GM12872 (cell line): ENCODE measurements around the gene SNX1.

Experiments used
- TF ChIP-seq, protein P1 (sequence below): IDR thresholded peaks from 3 replicates; pipeline ENCODE4 v1.5.1; 2011; ENCODE audit warnings: low read depth, mild to moderate bottlenecking, low read length, moderate library complexity; ENCODE audit not compliant: insufficient read depth

Gene SNX1

DNA sequence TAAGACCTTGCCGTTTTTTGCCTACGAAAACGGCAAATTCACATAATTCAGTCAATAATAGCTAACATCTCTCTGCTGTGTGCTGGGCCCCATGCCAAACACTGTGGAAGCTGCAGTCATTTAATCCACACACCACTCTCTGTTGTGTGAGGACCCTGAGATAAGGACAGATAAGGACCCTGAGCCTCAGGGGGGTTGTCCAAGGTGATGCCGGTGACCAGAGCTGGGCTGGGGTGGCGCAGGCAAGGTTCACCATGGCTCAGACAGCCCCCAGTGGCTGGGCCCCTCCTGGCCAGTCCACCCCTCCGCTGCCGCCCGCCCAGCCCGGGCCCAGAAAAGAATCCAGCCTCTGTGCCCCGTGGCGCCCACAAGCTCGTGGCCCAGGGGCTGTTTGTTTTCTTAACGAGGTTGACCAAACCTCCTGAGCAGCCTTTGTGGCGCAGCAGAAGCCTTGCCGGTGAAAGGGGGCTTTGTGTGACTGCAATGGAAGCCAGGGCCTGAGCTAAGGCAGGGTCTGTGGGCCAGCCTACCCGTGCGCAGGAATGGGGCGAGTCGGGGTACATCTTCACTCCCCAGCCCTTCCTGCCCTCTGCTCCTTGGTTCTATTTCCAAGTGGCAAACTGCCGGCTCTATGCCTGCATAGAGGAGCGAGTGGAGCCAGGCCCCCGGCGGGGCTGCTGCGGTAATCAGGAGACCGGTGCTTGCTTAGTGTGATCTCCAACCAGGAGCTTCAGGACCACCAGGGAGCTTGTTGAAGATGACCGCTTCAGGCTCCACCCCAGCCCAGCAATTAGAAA is 51.3 kb downstream of the SNX1 start:
- TF ChIP-seq, protein P1, sequence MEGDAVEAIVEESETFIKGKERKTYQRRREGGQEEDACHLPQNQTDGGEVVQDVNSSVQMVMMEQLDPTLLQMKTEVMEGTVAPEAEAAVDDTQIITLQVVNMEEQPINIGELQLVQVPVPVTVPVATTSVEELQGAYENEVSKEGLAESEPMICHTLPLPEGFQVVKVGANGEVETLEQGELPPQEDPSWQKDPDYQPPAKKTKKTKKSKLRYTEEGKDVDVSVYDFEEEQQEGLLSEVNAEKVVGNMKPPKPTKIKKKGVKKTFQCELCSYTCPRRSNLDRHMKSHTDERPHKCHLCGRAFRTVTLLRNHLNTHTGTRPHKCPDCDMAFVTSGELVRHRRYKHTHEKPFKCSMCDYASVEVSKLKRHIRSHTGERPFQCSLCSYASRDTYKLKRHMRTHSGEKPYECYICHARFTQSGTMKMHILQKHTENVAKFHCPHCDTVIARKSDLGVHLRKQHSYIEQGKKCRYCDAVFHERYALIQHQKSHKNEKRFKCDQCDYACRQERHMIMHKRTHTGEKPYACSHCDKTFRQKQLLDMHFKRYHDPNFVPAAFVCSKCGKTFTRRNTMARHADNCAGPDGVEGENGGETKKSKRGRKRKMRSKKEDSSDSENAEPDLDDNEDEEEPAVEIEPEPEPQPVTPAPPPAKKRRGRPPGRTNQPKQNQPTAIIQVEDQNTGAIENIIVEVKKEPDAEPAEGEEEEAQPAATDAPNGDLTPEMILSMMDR: no peak

DNA sequence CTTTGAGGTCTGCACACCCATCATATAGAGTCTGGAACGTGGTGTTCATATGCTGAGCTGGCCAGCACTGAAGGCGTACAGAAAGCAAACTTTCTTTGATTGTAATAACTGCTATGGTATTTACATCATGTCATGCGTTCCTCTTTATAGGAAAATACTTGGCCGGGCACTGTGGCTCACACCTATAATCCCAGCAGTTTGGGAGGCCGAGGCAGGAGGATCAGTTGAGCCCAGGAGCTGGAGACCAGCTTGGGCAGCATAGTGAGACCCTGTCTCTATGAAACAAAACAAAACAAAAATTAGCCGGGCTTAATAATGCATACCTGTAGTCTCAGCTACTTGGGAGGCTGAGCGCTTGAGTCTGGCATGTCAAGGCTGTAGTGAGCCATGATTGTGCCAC is 52.4 kb downstream of the SNX1 start:
- TF ChIP-seq, protein P1: no peak

DNA sequence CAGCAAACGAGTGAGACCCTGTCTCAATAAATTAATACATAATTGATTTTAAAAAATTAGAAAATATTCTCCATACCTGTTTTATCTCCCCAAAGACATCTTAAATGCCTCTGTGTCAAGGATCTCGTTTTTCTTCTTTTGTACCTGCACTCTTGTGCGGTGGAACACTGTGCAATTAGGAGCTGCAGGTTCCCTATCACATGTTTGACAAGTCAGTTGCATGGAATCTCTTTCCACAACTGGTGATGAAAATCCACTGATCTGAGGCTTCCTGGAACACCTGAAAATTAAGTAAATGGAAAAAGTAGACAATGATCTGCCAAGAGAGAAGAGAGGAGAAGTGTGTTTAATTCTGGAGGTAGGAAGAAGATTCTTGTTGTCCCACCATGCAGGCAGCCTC is 52.8 kb downstream of the SNX1 start:
- TF ChIP-seq, protein P1: no peak

DNA sequence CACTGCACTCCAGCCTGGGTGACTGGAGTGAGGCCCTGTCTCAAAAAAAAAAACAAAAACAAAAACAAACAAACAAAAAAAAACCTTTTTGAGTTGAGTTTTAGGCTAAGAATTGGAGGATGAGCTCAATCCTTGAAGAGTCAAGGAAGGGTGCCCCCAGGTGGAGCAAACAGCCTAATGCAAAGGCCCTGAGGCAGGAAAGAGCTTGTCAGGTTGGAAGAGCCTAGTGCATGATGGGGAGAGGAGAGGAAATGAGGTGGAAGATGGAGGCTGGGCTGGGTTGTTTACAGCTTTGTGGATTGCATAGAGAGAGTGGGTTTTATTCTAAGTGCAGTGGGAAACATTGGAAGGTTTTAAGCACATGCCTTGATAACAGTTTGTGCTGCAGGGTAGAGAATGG is 53.6 kb downstream of the SNX1 start:
- TF ChIP-seq, protein P1: peak; percentile 50

DNA sequence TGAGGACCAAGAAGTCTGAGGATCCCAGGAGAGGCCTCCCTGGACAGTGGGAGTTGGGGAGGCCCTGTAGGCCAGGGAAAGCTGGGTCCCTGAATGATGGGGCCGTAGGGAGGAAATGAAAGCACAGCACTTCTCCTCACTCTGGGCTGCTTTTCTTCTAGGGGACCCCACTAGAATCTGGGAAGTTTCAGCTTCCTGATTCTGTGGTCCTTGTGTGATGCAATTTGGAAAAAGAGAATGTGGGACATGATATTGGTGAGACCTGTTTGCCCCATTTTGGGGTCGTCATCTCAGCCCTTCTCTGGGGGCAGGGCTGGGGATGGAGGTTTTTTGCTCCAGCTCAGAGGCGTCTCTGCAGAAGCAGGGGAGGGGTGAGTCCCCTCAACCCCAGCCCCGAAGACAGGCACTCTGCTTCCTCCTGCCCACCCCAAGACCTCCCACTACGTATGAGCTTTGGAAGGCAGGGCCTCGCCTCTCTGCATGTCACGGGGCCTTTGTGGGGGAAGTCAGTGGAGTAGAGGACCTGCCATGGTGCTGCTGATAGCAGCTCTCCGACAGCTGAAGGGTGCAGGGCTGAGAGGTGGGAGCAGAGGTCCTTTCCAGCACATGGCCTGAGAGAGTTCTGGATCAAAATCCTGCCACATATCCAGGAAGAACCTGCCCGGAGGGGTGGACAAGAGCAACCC is 54.3 kb downstream of the SNX1 start:
- TF ChIP-seq, protein P1: no peak

DNA sequence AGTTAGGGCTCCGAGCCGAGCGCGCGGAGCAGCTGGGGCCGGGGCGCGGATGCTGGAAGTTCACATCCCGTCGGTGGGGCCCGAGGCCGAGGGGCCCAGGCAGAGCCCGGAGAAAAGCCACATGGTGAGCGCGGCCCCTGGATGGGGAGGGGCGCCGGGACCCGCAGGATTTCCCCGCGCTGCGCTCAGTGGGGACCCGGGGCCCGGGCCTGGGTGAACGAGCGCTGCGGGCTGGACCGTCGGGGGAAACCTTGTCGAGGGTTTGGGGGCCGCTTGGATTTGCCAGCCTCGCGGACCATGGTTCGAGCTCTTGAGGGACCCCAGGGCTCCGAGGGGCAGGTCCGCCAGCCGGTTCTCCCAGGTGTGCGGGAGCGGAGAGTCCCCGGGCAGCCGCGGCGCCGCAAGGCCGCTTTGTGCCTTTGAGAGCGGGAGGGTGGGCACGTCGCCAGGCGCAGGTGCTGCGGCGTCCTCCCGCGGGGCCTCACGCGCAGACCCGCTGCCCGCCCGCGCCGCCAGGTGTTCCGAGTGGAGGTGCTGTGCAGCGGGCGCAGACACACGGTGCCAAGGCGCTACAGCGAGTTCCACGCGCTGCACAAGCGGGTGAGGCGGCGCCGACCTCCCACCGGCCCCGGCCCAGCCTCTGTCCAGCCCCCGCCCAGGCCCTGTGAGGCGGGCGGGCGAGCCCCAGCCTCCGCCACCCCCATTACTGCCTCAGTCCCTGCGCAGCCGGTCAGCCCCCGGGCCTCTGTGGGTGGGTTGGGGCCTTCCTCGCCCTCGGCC is 56.1 kb downstream of the SNX1 start, which contains the start of gene SNX22:
SNX22 (plus strand) TSS at position 5 of the 780 bp plus-strand sequence; CDS start at position 50, 45 bp downstream.
- TF ChIP-seq, protein P1: no peak
